ENCODE results near the gene CRYBB2.
A peak's percentile ranks its signal among the peaks of the same experiment; 100 is the strongest.
"Not testable (repeated sequence)": the region's sequence is repeated elsewhere in the genome, so short reads cannot be mapped to it uniquely, and the experiment has no call there.

The CRYBB2 gene

GRCh38 chr22:25199731-25200520 lies 19.5 kb upstream of the CRYBB2 start, which contains the start of gene CRYBB3:
CRYBB3 (plus strand) TSS chr22:25199858; CDS start chr22:25201397, 1,539 bp downstream.
- no peak for TF ChIP-seq CTCF (IDR thresholded peaks at IDR 0.05; ENCODE audit: borderline replicate concordance, insufficient read depth, low read depth, low read length)
- H3K4me3 ChIP-seq (ENCODE audit: low read depth, low read length): no peak within 1 kb of the TSS

- no peak overlapping the region for H3K4me3 ChIP-seq (ENCODE audit: low read depth, low read length)
- no peak for TF ChIP-seq CTCF (IDR thresholded peaks at IDR 0.05; ENCODE audit: borderline replicate concordance, insufficient read depth, low read depth, low read length)
Measured at GRCh38 chr22:25200967-25201366, 18.5 kb upstream of the CRYBB2 start.

GRCh38 chr22:25201557-25202273 lies 17.7 kb upstream of the CRYBB2 start:
- TF ChIP-seq CTCF (IDR thresholded peaks at IDR 0.05; ENCODE audit: borderline replicate concordance, insufficient read depth, low read depth, low read length): no peak
- H3K4me3 ChIP-seq (ENCODE audit: low read depth, low read length): no peak overlapping the region

GRCh38 chr22:25202290-25202921 lies 17.0 kb upstream of the CRYBB2 start:
- peak; percentile 89 for TF ChIP-seq CTCF (IDR thresholded peaks at IDR 0.05; ENCODE audit: borderline replicate concordance, insufficient read depth, low read depth, low read length)

GRCh38 chr22:25203082-25203481 lies 16.4 kb upstream of the CRYBB2 start:
- no peak overlapping the region for H3K4me3 ChIP-seq (ENCODE audit: low read depth, low read length)
- TF ChIP-seq CTCF (IDR thresholded peaks at IDR 0.05; ENCODE audit: borderline replicate concordance, insufficient read depth, low read depth, low read length): no peak

More at GRCh38 chr22:25202290-25202921, 17.0 kb upstream of the CRYBB2 start:
- no peak overlapping the region for H3K4me3 ChIP-seq (ENCODE audit: low read depth, low read length)

GRCh38 chr22:25204547-25204946 lies 14.9 kb upstream of the CRYBB2 start:
- H3K4me3 ChIP-seq (ENCODE audit: low read depth, low read length): not testable (repeated sequence)

- TF ChIP-seq CTCF (IDR thresholded peaks at IDR 0.05; ENCODE audit: borderline replicate concordance, insufficient read depth, low read depth, low read length): no peak
Measured at GRCh38 chr22:25205847-25206246, 13.6 kb upstream of the CRYBB2 start.

More at GRCh38 chr22:25205847-25206246, 13.6 kb upstream of the CRYBB2 start:
- H3K4me3 ChIP-seq (ENCODE audit: low read depth, low read length): no peak overlapping the region

All from GM12875 (cell line).